ENCODE measurements around the gene AEN. TPM values are rescaled to one million over a fixed set of nuclear protein-coding genes. Genes with fewer than 3 reads are reported as not detected.

Gene AEN
- total RNA-seq, 3 donors from 2014 or later, result 8.9 to 22.6 (median 13.3) TPM

DNA sequence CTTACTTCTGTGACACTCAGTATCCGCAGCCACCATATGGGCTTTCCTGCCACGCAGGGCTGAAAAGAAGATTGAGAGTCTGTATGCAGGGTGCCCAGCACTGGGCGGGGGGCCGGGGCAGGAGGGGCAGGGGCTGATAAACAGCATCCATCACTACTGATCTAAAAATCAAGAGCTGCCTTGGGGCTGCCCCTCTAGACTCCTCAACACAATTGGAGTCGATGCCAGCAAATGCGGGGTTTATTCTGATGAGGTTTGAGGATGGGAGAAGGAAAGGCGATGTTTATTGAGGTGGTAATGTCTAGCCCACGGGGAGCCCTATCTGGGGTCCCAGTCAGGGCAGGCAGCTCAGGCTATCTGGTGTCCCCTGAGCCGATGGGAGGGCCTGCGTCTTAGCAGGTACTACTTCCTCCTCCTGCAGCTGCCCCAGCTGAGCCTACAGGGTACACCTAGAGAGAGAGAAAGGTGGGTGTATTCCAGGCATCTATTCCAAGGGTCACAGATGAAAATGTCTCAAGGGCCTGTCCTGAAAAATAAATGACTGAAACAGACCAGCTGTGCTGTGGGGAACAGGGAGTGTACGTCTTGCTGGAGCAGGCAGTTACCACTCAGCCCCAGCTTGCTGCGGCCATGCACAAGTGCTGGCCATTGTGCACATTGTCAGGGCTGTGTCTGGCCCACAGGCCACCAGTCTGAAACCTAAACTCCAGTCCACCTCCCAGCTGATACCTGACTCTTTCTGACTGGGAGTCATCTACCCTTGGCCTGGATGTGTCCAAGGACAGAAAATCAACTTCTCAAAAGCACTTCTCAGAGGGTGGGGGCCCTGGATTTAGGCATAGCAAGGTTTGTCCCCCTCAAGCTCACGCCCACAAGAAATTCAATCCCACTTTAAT, 37.2 kb downstream of the AEN start:
- Histone ChIP-seq H3K36me3 (ENCODE audit: low read depth) (no peaks in the 10 kb centered on the region), H3K9me3 (no peaks in the 10 kb centered on the region), H3K4me1 (ENCODE audit: low read depth) (no peaks in the 10 kb centered on the region), H3K4me3 (no peak overlapping the region)
- intact Hi-C loops (cut with DNase I, micrococcal nuclease), result loop anchor here in 1 of 2 donors (10.0 kb wide), 1 partner anchor 176 kb away; no protein-coding TSS in a partner anchor
- TF ChIP-seq, protein P1, sequence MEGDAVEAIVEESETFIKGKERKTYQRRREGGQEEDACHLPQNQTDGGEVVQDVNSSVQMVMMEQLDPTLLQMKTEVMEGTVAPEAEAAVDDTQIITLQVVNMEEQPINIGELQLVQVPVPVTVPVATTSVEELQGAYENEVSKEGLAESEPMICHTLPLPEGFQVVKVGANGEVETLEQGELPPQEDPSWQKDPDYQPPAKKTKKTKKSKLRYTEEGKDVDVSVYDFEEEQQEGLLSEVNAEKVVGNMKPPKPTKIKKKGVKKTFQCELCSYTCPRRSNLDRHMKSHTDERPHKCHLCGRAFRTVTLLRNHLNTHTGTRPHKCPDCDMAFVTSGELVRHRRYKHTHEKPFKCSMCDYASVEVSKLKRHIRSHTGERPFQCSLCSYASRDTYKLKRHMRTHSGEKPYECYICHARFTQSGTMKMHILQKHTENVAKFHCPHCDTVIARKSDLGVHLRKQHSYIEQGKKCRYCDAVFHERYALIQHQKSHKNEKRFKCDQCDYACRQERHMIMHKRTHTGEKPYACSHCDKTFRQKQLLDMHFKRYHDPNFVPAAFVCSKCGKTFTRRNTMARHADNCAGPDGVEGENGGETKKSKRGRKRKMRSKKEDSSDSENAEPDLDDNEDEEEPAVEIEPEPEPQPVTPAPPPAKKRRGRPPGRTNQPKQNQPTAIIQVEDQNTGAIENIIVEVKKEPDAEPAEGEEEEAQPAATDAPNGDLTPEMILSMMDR (IDR thresholded peaks at IDR 0.05), result no peak
- ATAC-seq (no peak), DNase-seq (no peak)

DNA sequence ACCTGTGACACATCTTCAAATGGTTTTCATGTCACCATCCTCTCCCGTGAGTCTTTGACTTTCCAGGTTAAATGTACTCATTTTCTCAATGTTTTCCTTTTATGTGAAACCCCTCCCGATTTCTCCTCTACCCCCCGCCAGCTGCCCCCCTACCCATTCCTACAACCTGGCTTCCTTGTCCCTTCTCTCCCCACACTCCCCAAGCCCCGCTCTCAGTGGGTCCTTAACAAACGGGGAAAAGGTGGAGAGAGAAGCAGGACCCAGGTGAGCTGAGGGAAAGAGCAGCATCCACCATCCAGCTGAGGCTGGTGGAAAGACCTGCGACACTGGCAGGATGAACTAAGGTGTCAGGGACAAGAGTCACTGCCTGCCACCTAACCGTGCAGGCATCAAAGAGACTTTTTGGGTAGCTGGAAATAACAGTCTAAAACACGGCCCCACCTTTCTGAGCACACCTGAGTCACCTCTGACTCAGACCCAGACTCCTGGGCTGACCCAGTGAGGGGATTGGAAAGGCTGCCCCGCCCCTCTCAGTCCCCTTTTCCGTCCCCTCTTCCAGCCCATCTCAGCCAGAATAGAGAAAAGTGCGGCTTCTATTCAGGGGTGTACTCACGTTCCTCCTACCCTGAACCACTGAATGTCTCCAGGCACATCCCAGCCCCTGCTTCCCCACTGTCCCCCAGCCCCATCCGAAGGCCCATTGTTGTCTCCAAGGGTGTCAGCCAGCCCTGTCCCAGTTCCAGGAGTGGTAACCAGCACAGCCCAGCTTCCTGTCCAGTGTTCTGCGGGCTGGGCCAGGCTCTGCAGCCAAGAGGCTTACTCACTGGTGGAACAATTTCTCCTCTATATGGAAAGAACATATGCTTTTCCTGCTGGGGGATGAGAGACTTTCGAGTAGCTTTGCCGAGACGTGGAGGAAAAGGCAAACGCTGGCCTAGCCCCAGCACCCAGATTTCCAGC, 38.1 kb downstream of the AEN start:
- intact Hi-C loops (cut with DNase I, micrococcal nuclease), result loop anchor here in 1 of 2 donors (10.0 kb wide), 1 partner anchor 176 kb away; no protein-coding TSS in a partner anchor
- H3K4me1 ChIP-seq (ENCODE audit: low read depth), result no peaks in the 10 kb centered on the region
- TF ChIP-seq, protein P1 (IDR thresholded peaks at IDR 0.05), result no peak
- no peak overlapping the region for H3K4me3 ChIP-seq
- no peaks in the 10 kb centered on the region for H3K36me3 ChIP-seq (ENCODE audit: low read depth)
- ATAC-seq, result no peak
- H3K9me3 ChIP-seq, result no peaks in the 10 kb centered on the region
- no peak for DNase-seq

DNA sequence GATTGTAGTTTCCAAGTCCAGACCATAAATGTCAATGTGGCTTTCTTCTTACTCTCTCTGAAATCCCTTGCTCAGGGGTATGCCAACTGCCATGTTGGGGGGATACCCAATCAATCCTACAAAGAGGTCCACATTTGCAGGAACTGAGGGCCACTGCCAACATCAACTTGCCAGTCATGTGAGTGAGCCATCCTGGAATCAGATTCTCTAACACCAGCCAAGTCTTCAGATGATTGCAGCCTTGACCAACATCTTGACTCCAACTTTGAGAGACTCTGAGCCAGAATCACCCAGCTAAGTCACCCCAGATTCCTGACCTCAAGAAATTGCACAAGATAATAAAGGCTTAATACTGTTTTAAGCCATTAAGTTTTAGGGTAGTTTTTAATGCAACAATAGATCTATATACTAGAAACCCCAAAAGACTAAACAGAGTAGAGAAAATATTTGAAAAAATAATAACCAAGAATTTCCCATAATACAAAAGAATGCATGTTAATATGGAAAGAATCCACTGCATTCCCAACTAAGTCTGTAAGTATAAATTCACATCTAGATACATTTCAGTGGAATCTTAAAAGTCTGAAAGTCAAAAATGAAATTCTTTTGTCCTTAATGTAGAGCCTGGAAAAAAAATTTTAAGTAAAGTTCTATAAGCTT, 40.0 kb downstream of the AEN start:
- H3K4me3 ChIP-seq, result no peak overlapping the region
- H3K9me3 ChIP-seq, result no peaks in the 10 kb centered on the region
- no peaks in the 10 kb centered on the region for H3K36me3 ChIP-seq (ENCODE audit: low read depth)
- intact Hi-C loops (cut with DNase I, micrococcal nuclease), result no loop called here
- ATAC-seq (no peak), DNase-seq (no peak)
- TF ChIP-seq, protein P1 (IDR thresholded peaks at IDR 0.05), result no peak
- H3K4me1 ChIP-seq (ENCODE audit: low read depth), result no peaks in the 10 kb centered on the region

DNA sequence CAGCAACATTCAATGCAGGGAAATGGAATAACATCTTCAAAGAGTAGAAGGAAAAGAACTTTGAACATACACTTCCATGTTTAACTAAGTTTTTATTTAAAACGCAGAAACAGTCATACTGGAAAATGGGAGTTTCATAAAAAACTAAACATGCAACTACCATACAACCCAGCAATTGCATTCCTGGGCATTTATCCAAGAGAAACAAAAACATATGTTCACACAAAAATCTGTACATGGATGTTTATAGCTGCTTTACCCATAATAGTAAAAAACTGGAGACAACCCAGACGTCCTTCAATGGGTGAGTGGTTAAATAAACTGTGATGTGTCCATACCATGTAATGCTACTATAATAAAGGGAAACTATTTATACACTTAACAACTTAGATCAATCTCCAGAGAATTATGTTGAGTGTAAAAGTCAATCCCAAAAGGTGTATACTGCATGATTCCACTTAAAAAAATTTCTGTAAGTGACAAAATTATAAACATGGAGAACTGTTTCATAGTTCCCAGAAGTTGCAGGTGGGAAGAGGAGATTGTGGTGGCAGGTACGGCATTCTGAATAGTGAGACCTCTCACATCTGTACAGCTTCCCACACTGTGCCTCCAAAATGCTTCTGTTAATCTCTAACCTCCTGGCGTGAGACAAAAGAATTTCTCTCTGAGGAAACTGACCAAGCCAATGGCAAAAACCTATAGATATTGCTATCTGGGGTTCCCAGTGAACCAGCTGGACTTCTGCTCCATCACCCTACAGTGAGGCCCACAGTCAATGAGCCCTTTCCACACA, 40.8 kb downstream of the AEN start:
- Histone ChIP-seq H3K9me3 (no peaks in the 10 kb centered on the region), H3K4me1 (ENCODE audit: low read depth) (no peaks in the 10 kb centered on the region), H3K36me3 (ENCODE audit: low read depth) (no peaks in the 10 kb centered on the region), H3K4me3 (no peak overlapping the region)
- DNase-seq (no peak), ATAC-seq (no peak)
- intact Hi-C loops (cut with DNase I, micrococcal nuclease), result no loop called here
- TF ChIP-seq, protein P1 (IDR thresholded peaks at IDR 0.05), result no peak

Data from mucosa of descending colon (tissue), 3 donors.